OCI-M2 (cell line): ENCODE measurements around the gene ASTN2.

Experiments used
- DNase-seq: peaks from one replicate; lab custom pipeline; 2025; ENCODE audit not compliant: unreplicated experiment; lab: John Stamatoyannopoulos, UW

Gene ASTN2

DNA sequence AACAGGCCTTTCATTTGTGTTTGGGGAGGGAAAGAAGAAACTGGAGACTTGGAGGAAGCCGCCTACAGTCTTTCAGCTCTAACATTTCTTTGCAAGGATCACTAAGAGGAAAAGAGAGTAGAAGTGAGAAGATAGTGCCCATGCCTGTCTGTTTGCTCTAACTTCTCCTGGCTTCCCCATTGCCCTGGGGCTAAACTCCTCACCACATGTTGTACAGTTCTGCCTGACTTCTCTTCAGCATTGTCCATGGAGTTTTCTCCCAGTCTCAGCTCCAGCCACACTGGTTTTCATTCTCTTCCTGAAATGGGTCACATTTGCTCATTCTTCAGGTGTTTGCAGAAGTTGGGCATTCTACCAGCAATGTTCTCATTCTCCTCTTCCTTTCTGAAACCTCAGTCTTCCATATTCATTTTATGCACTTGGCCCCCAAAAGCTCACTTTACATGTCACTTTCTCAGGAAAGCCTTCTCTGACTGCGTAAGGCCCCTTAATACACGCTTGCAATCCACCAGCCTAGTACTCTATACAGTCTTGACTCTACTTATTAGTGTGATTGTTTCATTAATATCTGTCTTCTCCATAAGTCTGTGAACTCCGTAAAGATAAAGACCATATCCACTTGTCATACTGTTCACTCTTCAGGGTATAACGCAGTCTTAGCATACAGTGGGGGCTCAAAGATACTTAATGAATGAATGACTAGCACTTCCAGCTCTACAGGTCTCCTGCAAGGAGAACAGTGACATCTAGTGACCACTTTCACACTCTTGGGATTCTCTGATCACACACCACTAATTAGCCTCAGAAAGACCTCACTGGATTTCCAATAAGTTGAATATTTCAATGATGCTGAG lies 768.0 kb downstream of the ASTN2 start:
- no peak for DNase-seq

GRCh38 chr9:116644091-116644688 lies 770.7 kb downstream of the ASTN2 start:
- no peak for DNase-seq

DNA sequence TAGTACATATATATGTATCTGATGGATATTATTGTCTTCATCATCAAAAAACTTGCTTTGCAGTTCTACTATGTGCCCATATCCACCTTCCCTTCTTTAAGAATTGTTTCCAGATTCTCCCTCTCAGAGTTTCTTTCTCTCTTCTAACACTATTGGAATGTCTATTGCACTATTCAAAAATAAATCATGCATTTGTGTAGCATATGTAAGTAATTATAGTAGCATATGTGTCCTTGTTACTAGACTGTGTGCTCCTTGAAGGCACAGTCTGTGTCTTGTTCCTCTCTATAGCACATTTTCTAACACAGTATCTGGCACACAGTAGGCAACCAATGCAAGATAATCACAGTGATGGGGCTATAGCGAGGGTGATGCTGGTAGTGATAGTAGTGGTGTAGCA lies 771.2 kb downstream of the ASTN2 start:
- no peak for DNase-seq

GRCh38 chr9:116641292-116642059 lies 773.4 kb downstream of the ASTN2 start:
- no peak for DNase-seq

- DNase-seq, result no peak
Observed at GRCh38 chr9:116639251-116639741, 775.6 kb downstream of the ASTN2 start.

DNA sequence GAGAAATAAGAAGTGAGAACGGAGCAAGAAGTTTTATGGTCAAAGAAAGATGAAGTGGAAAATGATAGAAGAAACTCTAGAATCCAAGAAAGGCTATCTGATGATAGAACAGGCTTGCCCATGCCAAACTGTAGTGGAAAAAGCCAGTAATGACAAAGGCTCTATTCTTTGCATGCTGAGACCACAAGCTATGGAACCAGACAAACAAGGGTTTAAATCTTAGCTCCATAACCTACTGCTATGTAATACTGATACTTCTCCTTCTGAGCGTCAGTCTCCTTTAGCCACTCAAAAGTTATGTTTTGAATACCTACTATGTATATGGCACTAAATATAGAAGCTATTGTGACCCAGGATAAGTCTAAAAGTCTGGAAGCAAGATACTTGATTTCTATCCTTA lies 778.9 kb downstream of the ASTN2 start:
- no peak for DNase-seq

DNA sequence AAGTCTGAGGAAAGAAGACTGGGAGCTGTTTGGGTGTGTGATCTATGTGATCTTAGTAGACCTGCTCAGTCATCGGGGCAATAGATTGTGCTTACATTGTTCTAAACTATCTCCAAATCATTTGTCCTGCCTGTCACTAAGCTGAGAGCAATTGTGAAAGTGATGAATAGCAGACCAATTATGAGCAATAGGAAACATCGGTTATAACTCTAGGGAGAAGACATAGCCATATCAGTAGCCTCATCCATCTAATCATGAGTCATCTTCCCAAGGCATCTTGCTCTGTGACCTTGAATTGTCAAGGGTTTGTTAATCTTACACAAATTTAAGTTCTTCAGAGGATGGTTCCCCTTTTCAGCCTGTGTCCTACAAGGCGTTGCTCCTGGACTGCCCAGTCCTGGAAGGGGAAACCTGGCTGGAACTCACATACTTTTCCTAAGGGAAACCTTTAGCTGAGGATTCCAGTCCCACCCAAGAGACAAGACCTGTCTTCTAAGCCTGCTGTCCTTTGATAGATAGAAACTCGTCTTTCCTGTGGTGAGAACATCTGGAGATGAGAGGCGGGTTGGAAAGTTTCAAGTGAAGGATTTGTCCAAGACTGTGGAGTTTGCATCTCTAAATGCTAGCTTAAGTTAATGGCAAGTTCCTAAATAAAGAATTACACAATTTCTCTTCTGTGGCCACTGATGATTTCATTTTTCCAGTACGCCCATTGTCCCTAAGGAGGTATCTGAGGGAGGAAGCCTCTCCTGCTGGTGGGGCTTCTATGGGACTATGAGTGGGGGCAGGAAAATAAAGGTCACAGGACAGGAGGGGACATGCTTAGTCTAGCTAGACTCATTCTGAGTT lies 781.6 kb downstream of the ASTN2 start:
- DNase-seq, result no peak

DNA sequence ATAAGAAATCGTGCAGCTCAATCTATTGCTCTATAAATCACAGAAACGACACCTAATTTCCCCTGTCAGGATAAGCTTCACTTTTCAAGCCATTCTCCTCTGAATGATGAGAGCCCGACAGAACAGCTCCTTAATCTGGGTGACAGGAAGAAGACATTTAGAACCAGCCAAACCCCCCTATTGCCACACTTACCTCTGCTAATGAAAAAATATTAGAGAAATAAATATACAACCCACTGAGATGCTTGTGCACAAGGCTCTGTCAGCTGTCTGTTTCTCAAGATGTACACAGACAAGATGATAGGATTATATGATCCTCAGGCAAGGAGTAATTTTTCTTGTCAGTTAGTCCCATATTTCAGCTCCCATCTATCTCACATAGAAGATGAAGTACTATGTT lies 785.2 kb downstream of the ASTN2 start:
- no peak for DNase-seq

DNA sequence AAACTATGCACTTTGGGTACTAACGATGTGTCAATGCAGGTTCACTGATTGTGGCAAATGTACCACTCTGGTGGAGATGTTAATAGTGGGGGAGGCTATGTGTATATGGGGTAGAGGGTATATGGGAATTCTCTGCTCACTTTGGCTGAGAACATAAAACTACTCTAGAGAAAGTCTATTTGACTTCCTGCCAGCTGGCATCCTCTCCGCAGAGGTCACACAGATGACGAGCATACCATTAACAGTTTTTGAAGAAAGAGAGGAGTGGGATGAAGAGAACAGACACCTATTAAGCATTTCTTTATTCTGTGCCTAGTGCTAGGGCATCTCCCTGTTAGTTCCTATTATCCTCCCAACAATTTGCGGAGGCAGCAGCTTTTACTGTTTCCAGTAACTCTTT lies 786.1 kb downstream of the ASTN2 start:
- no peak for DNase-seq

GRCh38 chr9:116627433-116627832 lies 787.4 kb downstream of the ASTN2 start:
- no peak for DNase-seq

- no peak for DNase-seq
Observed at GRCh38 chr9:116626762-116627161, 788.1 kb downstream of the ASTN2 start.

- no peak for DNase-seq
Observed at GRCh38 chr9:116623715-116624114, 791.1 kb downstream of the ASTN2 start.

GRCh38 chr9:116617389-116617788 lies 797.5 kb downstream of the ASTN2 start:
- DNase-seq, result no peak

DNA sequence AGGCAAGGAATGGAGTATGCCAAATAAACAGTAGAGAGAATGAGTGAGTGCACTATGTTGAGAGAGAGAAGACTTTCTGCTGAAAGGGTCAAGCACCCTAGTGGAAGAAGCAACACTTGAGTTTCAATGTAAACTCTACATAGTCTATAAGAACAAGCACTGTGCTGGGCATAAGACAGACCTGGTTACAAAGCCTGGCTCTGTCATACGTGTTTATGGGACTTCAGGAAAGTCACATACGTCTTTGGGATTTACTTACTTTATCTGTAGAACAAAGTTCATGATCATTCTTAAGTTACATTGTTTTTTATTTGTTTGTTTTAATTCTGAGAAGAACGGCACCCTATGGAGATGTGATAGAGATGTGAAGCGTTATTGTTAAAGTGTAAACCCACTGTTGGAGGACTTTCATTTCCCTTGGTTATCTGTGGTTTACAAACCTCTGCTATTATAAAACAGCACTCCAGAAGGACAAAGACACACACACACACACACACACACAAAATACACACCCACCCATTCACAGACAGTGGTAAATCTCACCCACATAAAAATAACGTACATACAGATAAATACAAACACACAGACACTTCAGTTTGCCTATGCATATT lies 798.4 kb downstream of the ASTN2 start:
- DNase-seq, result no peak

DNA sequence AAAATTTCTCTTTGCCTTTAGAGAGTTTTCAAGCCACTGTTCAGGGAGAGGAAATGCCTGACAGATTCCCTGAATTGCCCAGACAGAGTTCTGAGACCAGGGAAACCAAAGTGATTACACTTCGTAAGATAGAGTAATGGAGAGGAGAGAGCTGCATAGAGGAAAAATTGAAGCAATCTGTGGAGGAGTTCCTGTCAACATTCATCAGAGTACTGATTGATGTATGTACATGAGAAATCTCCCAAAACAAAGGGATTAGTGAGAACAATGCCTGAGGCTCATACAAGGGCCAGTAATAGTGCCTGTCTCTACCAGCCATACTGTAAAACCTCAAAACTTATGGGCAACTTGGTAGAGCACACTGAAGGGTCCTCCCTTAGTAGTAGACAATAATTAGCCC lies 806.8 kb downstream of the ASTN2 start:
- DNase-seq, result no peak

DNA sequence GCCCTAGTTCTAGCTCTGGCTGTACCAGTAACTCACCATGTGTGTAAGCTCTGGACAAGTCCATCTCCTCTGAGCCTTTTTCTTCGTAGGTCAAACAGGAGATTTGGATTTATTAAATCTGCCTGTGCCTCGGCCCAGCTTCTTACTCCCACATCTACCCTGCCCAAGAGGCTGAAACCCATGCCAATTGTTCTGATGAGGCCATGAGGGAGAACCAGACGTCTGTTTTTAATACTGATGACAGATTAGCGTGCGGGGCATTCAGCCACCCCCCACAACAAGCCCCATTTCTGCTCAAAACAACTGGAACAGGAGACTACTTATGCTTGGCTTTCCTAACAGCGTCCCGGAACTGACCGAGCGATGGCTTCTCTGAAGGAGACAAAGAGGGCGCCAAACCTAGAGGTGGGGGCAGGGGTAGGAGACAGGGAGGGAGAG lies 808.9 kb downstream of the ASTN2 start:
- DNase-seq, result no peak

DNA sequence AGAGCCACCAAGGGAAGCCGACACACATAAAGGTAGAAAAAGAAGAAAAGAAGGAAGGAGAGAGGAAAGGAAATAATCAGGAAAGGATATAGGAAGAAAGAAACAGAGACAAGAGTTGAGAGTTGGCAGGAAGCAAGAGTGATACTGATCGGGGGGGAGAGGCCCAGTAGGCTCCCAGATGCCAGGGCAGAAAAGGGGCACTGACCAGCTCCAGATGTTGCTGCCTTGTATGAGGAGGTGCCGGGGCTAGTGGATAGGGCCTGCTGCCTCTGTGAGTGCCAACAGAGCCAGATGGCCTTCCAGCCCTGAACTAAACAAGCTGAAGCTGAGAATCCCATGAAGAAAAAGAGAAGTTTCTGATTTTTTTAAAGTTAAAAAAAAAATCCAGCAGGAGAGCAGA lies 809.8 kb downstream of the ASTN2 start:
- no peak for DNase-seq

DNA sequence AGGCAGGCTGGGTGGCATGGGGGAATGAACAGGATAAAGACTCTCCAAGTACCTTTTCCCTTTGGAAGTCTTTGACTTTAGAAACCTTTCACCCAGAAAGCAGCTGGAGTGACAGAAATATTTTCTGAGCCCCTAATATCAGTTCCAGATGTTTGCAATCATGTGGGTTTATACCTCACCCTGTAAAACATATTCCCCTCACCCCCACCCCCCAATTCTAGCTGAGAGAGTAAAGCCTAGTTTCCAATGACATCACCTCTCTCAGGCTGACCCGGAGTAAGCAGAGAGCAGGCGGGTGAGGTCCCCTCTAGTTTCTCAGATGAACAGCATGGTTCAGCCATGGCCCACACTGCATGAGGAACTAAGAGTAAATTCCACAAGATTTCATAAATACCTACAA lies 810.6 kb downstream of the ASTN2 start:
- DNase-seq, result no peak

- DNase-seq, result no peak
Observed at GRCh38 chr9:116599342-116599884, 815.4 kb downstream of the ASTN2 start.

- DNase-seq, result no peak
Observed at GRCh38 chr9:116596646-116597045, 818.2 kb downstream of the ASTN2 start.
